ENCODE results near the gene ALDH5A1.
"Not testable (repeated sequence)": the region's sequence is repeated elsewhere in the genome, so short reads cannot be mapped to it uniquely, and the experiment has no call there.

The ALDH5A1 gene

GRCh38 chr6:24486065-24486464 is 8.7 kb upstream of the ALDH5A1 start:
- DNase-seq (ENCODE audit: low spot score), result no peak

GRCh38 chr6:24489470-24489869 is 5.3 kb upstream of the ALDH5A1 start, which contains the start of gene GPLD1:
Gene GPLD1 (minus strand): TSS chr6:24489578. CDS start chr6:24489511, 67 bp downstream.
- no peak for DNase-seq (ENCODE audit: low spot score)

- peak; percentile 49 for DNase-seq (ENCODE audit: low spot score)
Observed at GRCh38 chr6:24489881-24490280, 4.9 kb upstream of the ALDH5A1 start.

- DNase-seq (ENCODE audit: low spot score), result no peak
Observed at GRCh38 chr6:24490948-24491347, 3.8 kb upstream of the ALDH5A1 start.

- DNase-seq (ENCODE audit: low spot score), result peak; percentile 49
Observed at GRCh38 chr6:24492475-24492874, 2.3 kb upstream of the ALDH5A1 start.

- DNase-seq (ENCODE audit: low spot score), result peak; percentile 49
Observed at GRCh38 chr6:24493945-24494820, 586 bp upstream of the ALDH5A1 start.

GRCh38 chr6:24497254-24497970 is 2.6 kb downstream of the ALDH5A1 start:
- no peak for DNase-seq (ENCODE audit: low spot score)

- no peak for DNase-seq (ENCODE audit: low spot score)
Observed at GRCh38 chr6:24500683-24501082, 5.9 kb downstream of the ALDH5A1 start.

GRCh38 chr6:24501374-24501773 is 6.6 kb downstream of the ALDH5A1 start:
- no peak for DNase-seq (ENCODE audit: low spot score)

GRCh38 chr6:24501914-24502313 is 7.1 kb downstream of the ALDH5A1 start:
- DNase-seq (ENCODE audit: low spot score), result no peak

- no peak for DNase-seq (ENCODE audit: low spot score)
Observed at GRCh38 chr6:24504287-24504648, 9.5 kb downstream of the ALDH5A1 start.

GRCh38 chr6:24504649-24505586 is 10.1 kb downstream of the ALDH5A1 start:
- DNase-seq (ENCODE audit: low spot score), result peak; percentile 54

- DNase-seq (ENCODE audit: low spot score), result no peak
Observed at GRCh38 chr6:24506814-24507520, 12.2 kb downstream of the ALDH5A1 start.

GRCh38 chr6:24511976-24512375 is 17.2 kb downstream of the ALDH5A1 start:
- DNase-seq (ENCODE audit: low spot score), result not testable (repeated sequence)

- no peak for DNase-seq (ENCODE audit: low spot score)
Observed at GRCh38 chr6:24513602-24514001, 18.8 kb downstream of the ALDH5A1 start.

GRCh38 chr6:24517659-24518543 is 23.1 kb downstream of the ALDH5A1 start:
- DNase-seq (ENCODE audit: low spot score), result no peak

- DNase-seq (ENCODE audit: low spot score), result peak; percentile 62
Observed at GRCh38 chr6:24520929-24521546, 26.3 kb downstream of the ALDH5A1 start.

GRCh38 chr6:24522228-24523176 is 27.7 kb downstream of the ALDH5A1 start:
- DNase-seq (ENCODE audit: low spot score), result no peak

- no peak for DNase-seq (ENCODE audit: low spot score)
Observed at GRCh38 chr6:24524329-24524728, 29.6 kb downstream of the ALDH5A1 start.
